Caki2 (cell line): ENCODE measurements around the gene IFT27. TPM values are rescaled to one million over a fixed set of nuclear protein-coding genes. Genes with fewer than 3 reads are reported as not detected.
"Not testable (repeated sequence)": the region's sequence is repeated elsewhere in the genome, so short reads cannot be mapped to it uniquely, and the experiment has no call there.

ENCODE experiments used
- DNase-seq: peaks from one replicate; pipeline ENCODE4 v3.0.0-alpha.2; 2015; ENCODE audit warnings: low read depth
- in situ Hi-C: cut with HindIII; loops from 2 replicates; pipeline ENCODE4 v1.10.0; 2016; ENCODE audit warnings: low sequenced_read_pairs, low pct_unique_long_range_greater_than_20kb, mixed read lengths
- total RNA-seq: library from RNA; depleted of rRNA; stranded (reverse); fragments of >200 nt; shearing (Covaris generic); gene quantifications from 2 replicates; pipeline ENCODE4 v1.2.3, GENCODE V29; 2014; ENCODE audit warnings: low replicate concordance

The IFT27 gene
- total RNA-seq, 1 experiment from 2014 or later: 101 TPM

DNA sequence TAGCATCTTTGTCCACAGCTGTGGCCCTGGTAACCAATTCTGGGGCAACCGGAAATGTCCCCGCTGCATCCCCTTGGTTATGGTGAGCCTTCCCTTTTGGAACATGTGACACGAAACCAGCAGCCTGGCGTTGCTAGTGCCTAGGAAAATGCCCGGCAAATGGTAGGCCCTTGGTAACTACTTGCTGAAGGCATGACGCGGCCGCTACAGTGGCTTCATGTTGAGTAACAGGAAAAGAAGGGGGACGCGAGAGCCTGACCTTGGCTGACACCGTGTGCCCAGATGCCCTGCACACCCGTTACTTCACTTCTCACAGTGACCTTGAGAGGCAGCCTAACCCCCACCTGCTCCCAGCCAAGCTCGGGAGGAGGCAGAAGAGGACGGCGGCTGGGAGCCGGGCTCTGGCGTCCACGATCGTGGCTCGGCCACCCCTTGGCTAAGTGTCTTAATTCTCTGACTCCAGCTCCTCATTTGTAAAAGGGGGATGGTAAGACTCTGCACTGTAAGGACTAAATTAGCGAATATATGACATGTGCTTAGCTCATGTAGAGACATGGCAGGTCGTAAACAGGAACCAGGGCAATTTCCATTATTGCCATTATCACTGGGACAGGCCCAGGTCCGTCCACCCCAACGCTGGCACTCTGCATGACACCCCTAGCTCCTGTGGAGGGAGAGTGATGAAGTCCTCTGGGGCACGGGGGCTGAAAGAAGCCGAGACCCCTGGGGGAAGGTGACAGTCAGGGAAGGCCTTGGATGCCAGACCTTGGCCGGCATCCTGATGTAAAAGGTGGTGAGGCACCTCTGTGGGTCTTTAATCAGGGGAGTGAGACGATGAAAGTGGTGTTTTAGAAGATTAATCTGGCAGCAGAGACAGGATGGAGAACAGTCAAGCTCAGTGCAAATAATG, 18.9 kb downstream of the IFT27 start:
- in situ Hi-C loops: no loop called here

DNA sequence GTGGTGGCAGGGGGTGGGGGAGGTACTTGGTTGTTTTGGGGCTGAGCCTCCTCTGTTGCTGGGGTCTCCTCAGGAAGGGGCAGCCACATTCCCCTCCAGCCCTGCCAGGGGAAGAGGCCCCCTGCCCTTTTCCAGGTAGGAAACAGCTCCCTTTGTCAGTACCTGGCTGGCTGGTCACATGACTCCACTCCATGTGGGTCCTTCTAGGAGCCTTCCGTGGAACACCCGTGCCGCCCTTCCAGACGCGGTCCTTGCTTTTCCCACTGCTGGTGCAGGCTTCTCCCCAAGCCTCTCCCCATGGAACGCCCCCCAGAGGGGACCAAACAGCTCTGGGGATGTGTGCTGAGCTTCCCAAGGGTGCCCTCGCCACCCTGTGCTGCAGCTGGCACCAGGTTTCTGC, 19.9 kb downstream of the IFT27 start:
- in situ Hi-C loops: no loop called here

More for the DNA sequence above, 18.9 kb downstream of the IFT27 start:
- no peak for DNase-seq

DNA sequence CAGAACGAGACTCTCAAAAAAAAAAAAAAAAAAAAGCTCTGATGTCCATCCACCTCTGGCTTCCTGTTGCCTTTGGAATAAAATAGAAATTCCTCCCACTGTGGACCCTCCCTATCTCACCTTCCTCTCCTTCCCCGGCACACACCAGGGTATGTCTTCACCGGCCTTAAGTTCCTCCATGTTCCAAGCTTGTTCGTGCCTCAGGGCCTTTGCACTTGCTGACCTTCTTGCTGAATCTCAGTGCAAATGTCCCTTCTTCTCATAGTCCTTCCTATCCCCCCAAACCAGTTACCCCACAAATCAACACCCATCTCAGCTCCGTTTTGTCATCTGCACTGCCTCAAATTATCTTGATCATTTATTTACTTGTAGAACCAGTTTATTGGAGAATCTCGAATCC, 20.6 kb downstream of the IFT27 start:
- in situ Hi-C loops: no loop called here
- no peak for DNase-seq

More for the DNA sequence above, 19.9 kb downstream of the IFT27 start:
- no peak for DNase-seq

DNA sequence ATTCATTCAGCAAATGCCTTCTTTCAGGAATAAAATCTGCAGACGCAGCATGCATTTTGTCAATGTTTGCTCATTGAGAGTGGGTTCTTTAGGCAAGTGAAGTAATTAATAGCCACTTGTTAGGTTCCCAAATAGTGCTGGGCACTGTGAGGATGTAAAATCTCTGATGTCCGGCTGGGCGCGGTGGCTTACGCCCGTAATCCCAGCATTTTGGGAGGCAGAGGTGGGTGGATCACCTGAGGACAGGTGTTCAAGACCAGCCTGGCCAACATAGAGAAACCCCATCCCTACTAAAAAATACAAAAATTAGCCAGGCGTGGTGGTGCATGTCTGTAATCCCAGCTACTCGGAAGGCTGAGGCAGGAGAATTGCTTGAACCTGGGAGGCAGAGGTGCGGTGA, 21.0 kb downstream of the IFT27 start:
- DNase-seq, in situ Hi-C loops: not testable (repeated sequence)

DNA sequence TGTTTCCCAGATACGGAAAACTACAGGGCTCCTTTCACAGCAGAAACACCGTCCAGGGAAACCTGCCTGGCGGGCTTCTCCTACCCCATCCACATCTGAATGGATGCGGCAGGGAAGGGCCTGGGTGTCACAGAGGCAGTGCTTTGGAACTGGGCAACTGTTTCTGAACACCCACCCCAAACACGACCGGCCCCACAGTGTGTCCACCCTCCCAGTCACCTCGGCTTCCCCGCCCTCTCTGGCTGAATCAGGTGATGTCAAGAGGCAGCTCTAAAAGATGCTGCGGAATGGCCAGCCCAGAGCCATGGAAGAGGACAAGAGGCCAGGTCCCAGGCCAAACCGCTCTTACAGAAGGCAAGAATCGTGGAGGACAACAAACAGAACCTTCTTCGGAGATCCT, 22.0 kb downstream of the IFT27 start:
- in situ Hi-C loops: no loop called here

DNA sequence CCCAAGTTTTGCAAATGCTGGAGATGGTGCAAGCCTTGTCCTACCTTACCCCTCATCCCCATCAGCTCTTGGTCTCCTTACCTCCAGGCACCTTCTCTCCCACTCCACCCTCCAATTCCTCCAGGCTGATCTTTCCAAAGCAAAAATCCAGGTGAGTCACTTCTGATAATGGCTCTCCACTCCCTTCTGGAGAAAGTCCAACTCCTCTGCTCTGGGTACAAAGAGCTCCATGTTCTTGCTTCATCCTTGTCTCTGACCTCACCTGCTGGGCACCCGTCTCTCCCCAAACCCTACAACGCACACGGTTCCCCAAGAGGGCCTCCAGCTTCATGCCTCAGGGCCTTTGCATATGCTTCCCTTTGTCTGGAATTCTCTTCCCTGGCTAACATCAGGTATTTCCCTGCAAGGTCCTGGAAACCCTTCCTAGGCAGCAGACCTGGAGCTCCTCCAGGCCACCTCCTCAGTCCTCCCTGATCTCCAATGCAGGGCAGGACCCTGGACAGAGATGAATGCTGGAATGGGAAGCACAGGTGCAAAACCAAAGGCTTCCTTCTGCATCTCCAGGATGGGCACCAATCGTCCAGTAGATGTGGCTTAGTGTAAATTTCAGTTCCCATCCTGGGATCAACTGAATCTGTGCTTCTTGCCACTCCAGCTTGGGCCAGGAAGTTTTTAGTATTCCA, 22.7 kb downstream of the IFT27 start:
- in situ Hi-C loops: no loop called here
- DNase-seq: no peak

More for the DNA sequence above, 22.0 kb downstream of the IFT27 start:
- no peak for DNase-seq

DNA sequence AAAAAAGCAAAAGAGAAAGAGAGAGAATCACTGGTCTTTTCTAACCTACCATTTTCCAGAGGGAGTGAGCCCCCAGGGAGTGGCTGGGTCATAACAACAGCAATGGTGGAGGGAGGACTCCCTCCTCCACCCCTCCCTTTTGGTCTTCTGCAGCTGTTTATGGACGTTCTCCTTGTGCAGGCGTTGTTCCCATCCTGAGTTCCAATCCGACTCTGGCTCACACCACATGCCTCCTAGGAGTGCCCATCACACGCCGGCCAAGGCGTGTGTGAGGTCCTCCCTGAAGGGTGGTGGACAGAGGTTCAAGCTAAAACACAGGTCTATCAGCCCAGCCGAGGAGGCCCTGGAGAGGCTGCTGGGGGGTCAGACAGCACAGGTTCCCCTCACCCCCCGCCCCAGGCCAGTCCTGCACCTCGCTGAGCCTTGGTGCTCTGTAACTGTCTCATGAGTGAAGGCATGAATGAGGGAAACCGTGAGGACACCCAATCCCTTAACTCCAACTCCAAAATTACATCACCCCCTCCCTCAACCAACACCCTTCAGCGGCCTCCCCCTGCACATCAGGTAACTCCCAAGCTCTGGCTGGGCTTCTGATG, 29.4 kb downstream of the IFT27 start:
- in situ Hi-C loops: no loop called here
- DNase-seq: no peak

DNA sequence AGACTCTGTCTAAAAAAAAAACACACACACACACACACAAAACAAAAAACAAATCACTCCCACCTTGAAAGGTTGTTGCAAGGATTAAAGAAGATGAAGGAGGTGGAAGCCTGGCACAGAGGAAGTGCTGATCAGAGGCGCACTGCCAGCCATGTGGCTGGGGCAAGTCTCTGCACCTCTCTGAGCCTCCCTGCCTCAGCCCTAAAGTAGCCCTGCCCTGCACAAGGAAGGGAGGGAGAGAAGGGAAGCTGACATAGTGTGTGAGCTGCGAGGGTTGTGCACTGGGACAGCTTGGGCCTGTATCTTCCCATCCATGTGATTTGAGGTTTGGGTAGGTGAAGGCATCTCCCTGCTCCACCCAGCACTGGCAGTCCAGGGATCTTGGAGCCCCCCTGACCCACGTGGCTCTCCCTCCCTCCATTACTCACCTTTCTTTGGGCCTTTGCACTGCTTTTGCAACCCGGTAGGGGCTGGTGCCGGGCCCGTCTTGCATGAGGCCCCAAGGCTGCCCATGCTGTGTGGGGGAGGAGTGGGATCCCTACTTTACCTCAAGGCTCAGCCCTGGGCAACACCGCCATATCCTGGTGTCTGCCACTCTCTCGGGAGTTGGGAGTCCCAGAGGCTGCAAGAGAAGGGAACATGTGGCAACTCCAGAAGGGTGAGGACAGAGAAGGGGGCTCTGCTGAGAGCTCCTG, 30.5 kb downstream of the IFT27 start:
- in situ Hi-C loops: no loop called here
- DNase-seq: no peak

DNA sequence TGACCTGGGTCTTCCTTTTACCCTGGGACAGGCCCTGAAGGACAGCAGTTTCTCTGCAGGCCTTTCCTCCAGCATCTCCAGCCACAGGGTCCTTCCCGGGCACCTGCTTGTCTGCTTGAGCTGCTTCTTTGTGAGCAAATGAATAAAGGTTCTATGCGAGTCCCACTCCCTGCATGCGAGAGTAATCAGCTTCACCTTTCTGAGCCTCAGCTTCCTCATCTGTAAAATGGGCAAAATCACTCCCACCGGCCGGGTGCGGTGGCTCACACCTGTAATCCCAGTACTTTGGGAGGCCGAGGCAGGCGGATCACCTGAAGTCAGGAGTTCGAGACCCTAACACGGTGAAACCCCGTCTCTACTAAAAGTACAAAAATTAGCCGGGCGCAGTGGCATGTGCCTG, 31.1 kb downstream of the IFT27 start:
- in situ Hi-C loops: no loop called here

DNA sequence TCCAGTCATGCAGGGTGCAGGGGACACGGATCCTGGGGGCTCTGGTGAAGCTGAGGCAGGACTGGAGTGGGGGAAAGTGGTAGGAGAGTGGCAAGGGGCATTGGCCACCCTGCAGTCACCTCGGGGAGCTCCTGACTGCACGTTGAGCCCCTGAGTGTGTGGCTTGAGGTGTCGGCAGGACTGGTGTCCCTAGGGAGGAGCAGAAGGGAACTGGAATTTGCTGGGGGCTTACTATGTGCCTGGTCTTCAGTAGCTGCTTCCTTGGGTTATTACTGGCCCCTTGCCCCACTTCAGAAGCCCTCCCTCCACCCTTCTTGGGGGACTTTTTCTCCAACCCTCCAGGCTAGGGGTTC, 31.5 kb downstream of the IFT27 start:
- in situ Hi-C loops: no loop called here
- DNase-seq: no peak

More for the DNA sequence above, 31.1 kb downstream of the IFT27 start:
- DNase-seq: no peak

DNA sequence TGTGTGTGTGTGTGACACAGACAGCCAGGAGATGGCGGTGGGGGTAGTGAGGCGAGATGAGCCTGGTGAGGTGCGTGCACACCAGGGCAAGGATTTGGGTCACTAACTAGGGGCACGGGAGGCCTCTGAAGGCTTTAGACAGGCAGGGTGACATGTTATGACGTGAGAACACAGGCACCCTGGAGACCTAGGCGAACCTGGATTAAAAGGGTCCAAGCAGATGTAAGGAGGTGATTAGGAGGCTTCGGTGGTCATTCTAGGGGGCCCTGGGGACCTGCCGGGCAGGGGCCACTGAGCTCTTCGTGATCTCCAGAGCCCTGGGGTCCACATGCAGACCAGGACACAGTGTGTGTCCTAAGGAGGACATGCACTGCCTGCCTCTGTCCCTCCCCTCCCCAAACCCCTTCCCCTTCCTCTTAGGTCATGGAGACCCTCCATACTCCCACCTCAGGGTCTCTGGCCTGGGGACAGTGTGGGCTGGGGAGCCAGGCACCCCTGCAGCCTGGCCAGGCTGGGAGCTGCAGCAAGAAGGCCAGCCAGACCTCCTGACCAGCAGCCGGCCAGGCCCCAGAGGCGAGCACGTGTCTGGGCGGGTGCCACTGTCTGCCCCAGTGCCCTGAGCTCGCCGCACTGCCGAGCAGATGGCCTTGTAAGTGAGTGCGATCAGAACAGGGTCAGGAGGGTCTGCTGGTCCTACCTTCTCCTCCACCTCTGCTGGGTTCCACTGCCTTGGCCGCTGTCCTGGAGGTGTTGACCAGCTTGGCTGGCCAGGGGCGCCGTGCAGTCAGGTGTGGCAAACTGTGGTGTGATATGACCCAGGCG, 32.1 kb downstream of the IFT27 start:
- in situ Hi-C loops: no loop called here
- no peak for DNase-seq

DNA sequence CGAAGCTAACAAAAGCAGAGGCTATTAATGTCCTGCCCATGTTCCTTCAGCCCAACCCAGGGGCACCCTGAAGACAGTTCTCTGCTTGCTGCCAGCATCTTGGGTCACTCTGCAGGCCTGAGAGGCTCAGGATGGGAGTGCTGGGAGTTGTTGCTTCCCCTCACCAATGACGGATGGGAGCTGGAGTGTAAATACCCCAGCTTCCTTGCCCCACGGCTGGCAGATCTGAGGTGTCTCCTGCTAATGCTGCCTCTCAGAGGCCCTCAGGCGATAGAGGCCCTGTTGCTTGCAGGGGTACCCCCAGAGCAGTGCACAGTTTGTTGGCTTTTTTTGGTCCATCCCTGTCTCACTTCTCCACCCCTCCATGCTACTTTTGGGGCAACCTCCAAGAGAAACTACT, 32.9 kb downstream of the IFT27 start:
- in situ Hi-C loops: no loop called here
- DNase-seq: no peak

DNA sequence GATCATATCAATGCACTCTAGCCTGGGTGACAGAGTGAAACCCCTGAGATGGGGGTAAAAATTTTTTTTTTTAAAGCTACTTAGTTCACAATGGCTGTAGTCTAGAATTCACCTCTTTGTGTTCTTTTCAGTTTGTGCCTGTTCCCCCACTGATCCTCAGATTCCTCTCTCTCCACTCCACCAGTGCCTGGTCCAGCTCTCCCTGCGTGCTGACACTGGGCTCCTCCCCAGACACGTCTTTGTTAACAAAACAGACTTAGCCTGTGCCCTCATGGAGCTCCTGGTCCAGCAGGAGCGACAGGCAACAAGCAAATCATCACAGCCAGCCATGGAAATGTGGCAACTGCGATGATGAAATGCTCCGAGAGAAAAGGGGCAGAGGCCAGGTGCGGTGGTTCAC, 34.0 kb downstream of the IFT27 start:
- in situ Hi-C loops: no loop called here
- no peak for DNase-seq

DNA sequence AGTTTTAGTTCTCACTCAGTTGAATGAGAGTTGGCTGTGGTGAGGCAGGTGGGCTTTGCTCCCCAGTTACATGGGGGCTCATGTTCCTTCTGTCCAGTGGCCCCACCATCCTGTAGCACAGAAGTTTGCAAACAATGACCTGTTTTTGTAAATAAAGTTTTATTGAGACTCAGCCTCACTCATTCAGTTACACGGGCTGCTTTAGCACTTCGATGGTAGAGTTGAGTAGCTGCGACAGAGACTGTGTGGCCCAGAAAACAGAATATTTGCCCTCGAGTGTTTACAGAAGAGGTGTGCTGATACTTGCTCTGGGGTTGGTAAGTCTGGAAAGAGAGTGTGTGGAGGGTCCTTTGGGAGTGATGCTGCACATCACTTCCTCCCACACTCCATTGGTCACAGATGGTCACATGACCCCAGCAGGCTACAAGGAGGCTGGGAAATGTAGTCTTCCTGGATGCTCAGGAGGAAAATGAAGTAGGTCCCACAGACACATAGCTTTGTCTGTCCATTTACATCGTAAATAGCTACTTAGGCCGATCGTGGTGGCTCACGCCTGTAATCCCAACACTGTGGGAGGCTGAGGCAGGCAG, 34.6 kb downstream of the IFT27 start:
- DNase-seq: peak; percentile 30
- in situ Hi-C loops: no loop called here

DNA sequence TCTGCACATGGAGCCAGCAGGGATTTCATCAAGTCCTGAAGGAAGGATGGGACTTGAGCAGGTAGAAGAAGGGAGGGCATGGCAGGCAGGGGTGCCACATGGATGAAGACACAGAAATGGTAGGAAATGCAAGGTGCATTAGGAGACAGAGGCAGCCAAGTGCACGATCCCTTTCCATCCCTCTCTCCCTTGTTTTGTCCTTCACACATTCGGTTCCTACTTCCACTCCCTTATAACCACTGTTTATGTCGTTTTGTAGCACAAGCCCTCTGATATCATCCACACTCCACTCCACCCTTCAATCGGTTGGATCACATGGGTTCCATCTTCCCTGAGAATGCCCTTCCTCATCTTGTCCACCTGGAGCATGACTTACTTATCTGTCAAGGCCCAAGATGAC, 35.2 kb downstream of the IFT27 start:
- in situ Hi-C loops: no loop called here
- DNase-seq: no peak

DNA sequence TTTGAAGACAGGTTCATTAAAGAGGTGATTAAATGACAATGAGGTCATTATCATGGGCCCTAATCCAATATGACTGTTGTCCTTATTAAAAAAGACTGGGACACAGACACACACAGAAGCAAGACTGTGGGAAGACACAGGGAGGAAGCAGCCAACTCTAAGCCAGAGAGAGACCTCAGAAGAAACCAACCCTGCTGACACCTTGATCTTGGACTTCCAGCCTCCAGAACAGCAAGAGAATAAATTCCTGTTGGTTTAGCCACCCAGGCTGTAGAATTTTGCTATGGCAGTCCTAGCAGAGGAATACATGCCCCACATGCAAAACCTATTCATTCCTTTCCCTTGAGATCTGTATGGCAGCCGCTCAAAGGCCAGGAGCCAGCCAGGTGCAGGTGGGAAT, 36.7 kb downstream of the IFT27 start:
- in situ Hi-C loops: no loop called here
- DNase-seq: no peak

DNA sequence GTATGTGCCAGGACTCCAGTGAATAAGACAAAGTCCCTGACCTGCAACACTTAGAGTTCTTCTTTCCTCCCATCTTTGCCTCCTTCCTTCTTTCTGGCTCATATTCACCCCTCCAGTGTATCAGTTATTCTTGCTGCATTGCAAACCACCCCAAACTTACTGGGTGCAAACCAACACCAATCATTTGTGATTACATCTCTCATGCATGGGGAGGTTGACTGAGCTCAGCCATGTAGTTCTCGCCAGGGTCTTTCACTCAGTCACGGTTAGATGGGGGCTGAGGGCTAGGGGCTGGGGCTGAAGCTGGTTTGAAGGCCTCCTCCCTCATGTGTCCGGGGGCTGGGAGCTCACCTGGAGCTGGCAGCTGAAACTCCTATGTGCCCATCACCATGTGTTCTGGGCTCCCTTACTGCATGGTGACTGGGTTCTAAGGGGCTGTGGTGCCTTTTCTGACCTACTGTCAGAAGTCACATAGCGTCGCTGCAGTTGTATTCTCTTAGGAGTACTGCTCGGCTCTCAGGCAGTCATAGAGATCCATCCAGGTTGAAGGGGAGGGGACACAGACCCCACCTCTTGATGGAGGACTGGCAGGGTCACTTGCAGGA, 37.4 kb downstream of the IFT27 start:
- DNase-seq: no peak
- in situ Hi-C loops: no loop called here
